Ascending aorta (tissue), 2 donors: Measurements from ENCODE around the gene IREB2. TPM values are rescaled to one million over a fixed set of nuclear protein-coding genes. Genes with fewer than 3 reads are reported as not detected.
A peak's percentile ranks its signal among the peaks of the same experiment; 100 is the strongest.

Experiments used
- DNase-seq, 2 donors: peaks; one replicate each; pipeline ENCODE4 v3.0.0-alpha.2; 2019; ENCODE audit warnings: low spot score in 2 of 2
- H3K27ac ChIP-seq, 2 donors: fragments of 200-600 bp; sonication (generic); one replicate each; pipeline ENCODE4 v1.5.1; 2016 to 2017; ENCODE audit warnings: mild to moderate bottlenecking in 1 of 2
- H3K27me3 ChIP-seq: fragments of 200-600 bp; sonication (generic); one replicate; pipeline ENCODE4 v1.5.1; 2017
- H3K36me3 ChIP-seq, 2 donors: fragments of 200-600 bp; sonication (generic); one replicate each; pipeline ENCODE4 v1.5.1; 2016
- H3K4me1 ChIP-seq, 2 donors: fragments of 200-600 bp; sonication (generic); one replicate each; pipeline ENCODE4 v1.5.1; 2016 to 2017; ENCODE audit warnings: mild to moderate bottlenecking in 1 of 2
- H3K4me3 ChIP-seq, 2 donors: fragments of 200-600 bp; sonication (generic); one replicate each; pipeline ENCODE4 v1.5.1; 2016 to 2017; ENCODE audit warnings: mild to moderate bottlenecking in 1 of 2
- H3K9me3 ChIP-seq, 2 donors: fragments of 200-600 bp; sonication (generic); one replicate each; pipeline ENCODE4 v1.5.1; 2016
- CTCF ChIP-seq, 3 experiments: fragments of 200-600 bp in 2 of 3; fragments of 450-650 bp in 1 of 3; sonication (generic) in 2 of 3; IDR thresholded peaks; one replicate each; pipeline ENCODE4 v1.5.1; 2016 to 2019; ENCODE audit warnings: antibody characterized with exemption in 3 of 3, mild to moderate bottlenecking in 1 of 3, moderate library complexity in 1 of 3
- intact Hi-C: fragments of 100-400 bp; cut with DNase I; formaldehyde crosslinking; loops from one replicate; pipeline ENCODE4 v1.15.1; 2023
- total RNA-seq: library from RNA; depleted of rRNA; stranded (reverse); fragments of >200 nt; gene quantifications from one replicate; pipeline ENCODE4 v1.1.0, GENCODE V29; 2016

Gene IREB2
- total RNA-seq, 1 donor from 2014 or later: 12.7 TPM

GRCh38 chr15:78492872-78493271 lies 54.9 kb downstream of the IREB2 start:
- H3K27ac ChIP-seq: no peak overlapping the region
- peaks cover 70 to 91% of the 10 kb centered on the region in 2 donors for H3K36me3 ChIP-seq
- no peaks in the 10 kb centered on the region for H3K4me1 ChIP-seq
- H3K9me3 ChIP-seq: no peaks in the 10 kb centered on the region
- no peak overlapping the region for H3K4me3 ChIP-seq
- no peaks in the 10 kb centered on the region for H3K27me3 ChIP-seq
- TF ChIP-seq CTCF (IDR thresholded peaks at IDR 0.05): no peak
- no peak for DNase-seq
- intact Hi-C loops: no loop called here

- Histone ChIP-seq H3K4me3 (no peak overlapping the region), H3K27me3 (no peaks in the 10 kb centered on the region), H3K9me3 (no peaks in the 10 kb centered on the region), H3K4me1 (no peaks in the 10 kb centered on the region), H3K36me3 (peaks cover 14 to 28% of the 10 kb centered on the region in 2 donors), H3K27ac (no peak overlapping the region)
- no peak for DNase-seq
- intact Hi-C loops: no loop called here
- no peak for TF ChIP-seq CTCF (IDR thresholded peaks at IDR 0.05)
Measured at GRCh38 chr15:78501857-78502256, 63.8 kb downstream of the IREB2 start.

GRCh38 chr15:78502641-78503040 lies 64.6 kb downstream of the IREB2 start:
- no peak overlapping the region for H3K27ac ChIP-seq
- no peak for TF ChIP-seq CTCF (IDR thresholded peaks at IDR 0.05)
- no peak overlapping the region for H3K4me3 ChIP-seq
- H3K9me3 ChIP-seq: no peaks in the 10 kb centered on the region
- intact Hi-C loops: no loop called here
- H3K27me3 ChIP-seq: no peaks in the 10 kb centered on the region
- H3K4me1 ChIP-seq: no peaks in the 10 kb centered on the region
- H3K36me3 ChIP-seq: peaks cover 9 to 20% of the 10 kb centered on the region in 2 donors
- DNase-seq: no peak

GRCh38 chr15:78506971-78507830 lies 69.2 kb downstream of the IREB2 start, which contains the start of gene HYKK:
Gene HYKK (plus strand): TSS chr15:78507577. CDS start chr15:78513089, 5,512 bp downstream.
- DNase-seq: peak; percentile 73 to 97
- H3K27ac ChIP-seq: peak within 1 kb of the TSS; percentile 44 to 59
- peak in 1 of 3 experiments; percentile 28 for TF ChIP-seq CTCF (IDR thresholded peaks at IDR 0.05)
- H3K27me3 ChIP-seq: no peaks in the 10 kb centered on the region
- peaks cover 0 to 4% of the 10 kb centered on the region in 2 donors for H3K4me1 ChIP-seq
- no peaks in the 10 kb centered on the region for H3K36me3 ChIP-seq
- peak within 1 kb of the TSS; percentile 61 to 76 for H3K4me3 ChIP-seq
- H3K9me3 ChIP-seq: no peaks in the 10 kb centered on the region
- intact Hi-C loops: loop anchor here (1.0 to 5.0 kb wide), 3 partner anchors 33 to 360 kb away; partner anchors contain the start of genes IDH3A, IREB2 and PSMA4

- Histone ChIP-seq H3K36me3 (no peaks in the 10 kb centered on the region), H3K27me3 (no peaks in the 10 kb centered on the region), H3K9me3 (no peaks in the 10 kb centered on the region), H3K27ac (peak overlapping the region in 1 of 2 donors; percentile 39), H3K4me3 (peak overlapping the region; percentile 61 to 76), H3K4me1 (peaks cover 0 to 4% of the 10 kb centered on the region in 2 donors)
- TF ChIP-seq CTCF (IDR thresholded peaks at IDR 0.05): no peak
- DNase-seq: no peak
- intact Hi-C loops: loop anchor here (1.0 to 5.0 kb wide), 3 partner anchors 33 to 360 kb away; partner anchors contain the start of genes IDH3A, IREB2 and PSMA4
Measured at GRCh38 chr15:78507831-78508160, 69.8 kb downstream of the IREB2 start.
